SK-N-SH treated with all-trans-retinoic acid at 6 μM for 48 hours (cell line): ENCODE results near the gene GPBAR1.

Experiments
- ATAC-seq: fragments of 200-7000 bp; cut with Tn5 transposase; 3 replicates; pipeline ENCODE4 v1.9.1; 2020; ENCODE audit warnings: mild to moderate bottlenecking, moderate library complexity
- ARNTL ChIP-seq: fragments of 450-650 bp; formaldehyde crosslinking; IDR thresholded peaks from 2 replicates; pipeline ENCODE4 v1.5.0; 2020; ENCODE audit warnings: low read depth, mild to moderate bottlenecking, moderate library complexity, borderline replicate concordance
- BACH2 ChIP-seq: fragments of 250-450 bp; sonication (Bioruptor Pico); IDR thresholded peaks from 2 replicates; pipeline ENCODE4 v1.9.0; 2021; ENCODE audit warnings: mild to moderate bottlenecking, borderline replicate concordance
- CREB5 ChIP-seq: fragments of 250-450 bp; sonication (Bioruptor Pico); IDR thresholded peaks from 2 replicates; pipeline ENCODE4 v1.5.1; 2020; ENCODE audit warnings: low read depth, mild to moderate bottlenecking, moderate library complexity
- GLIS3 ChIP-seq: fragments of 250-450 bp; sonication (Bioruptor Pico); IDR thresholded peaks from 2 replicates; pipeline ENCODE4 v1.5.0; 2020; ENCODE audit warnings: mild to moderate bottlenecking, moderate library complexity
- ISL1 ChIP-seq: fragments of 250-450 bp; sonication (Bioruptor Pico); IDR thresholded peaks from 2 replicates; pipeline ENCODE4 v2.1.2; 2022; ENCODE audit warnings: mild to moderate bottlenecking, moderate library complexity
- OSR1 ChIP-seq: fragments of 250-450 bp; sonication (Bioruptor Pico); IDR thresholded peaks from 2 replicates; pipeline ENCODE4 v1.8.0; 2022; ENCODE audit warnings: moderate library complexity, mild to moderate bottlenecking, inconsistent platforms
- RARB ChIP-seq: fragments of 250-450 bp; sonication (Bioruptor Pico); IDR thresholded peaks from 2 replicates; pipeline ENCODE4 v1.8.0; 2021; ENCODE audit warnings: mild to moderate bottlenecking, moderate library complexity
- SNAI2 ChIP-seq: fragments of 250-450 bp; sonication (Bioruptor Pico); IDR thresholded peaks from 2 replicates; pipeline ENCODE4 v1.5.0; 2020; ENCODE audit warnings: mild to moderate bottlenecking, moderate library complexity
- TCF4 ChIP-seq: fragments of 250-450 bp; sonication (Bioruptor Pico); IDR thresholded peaks from 2 replicates; pipeline ENCODE4 v1.8.0; 2021; ENCODE audit warnings: mild to moderate bottlenecking, moderate library complexity, borderline replicate concordance
- TOX ChIP-seq: fragments of 250-450 bp; sonication (Bioruptor Pico); IDR thresholded peaks from 2 replicates; pipeline ENCODE4 v1.8.0; 2021; ENCODE audit warnings: mild to moderate bottlenecking, moderate library complexity, borderline replicate concordance
- ZC3H10 ChIP-seq: fragments of 250-450 bp; sonication (Bioruptor Pico); IDR thresholded peaks from 2 replicates; pipeline ENCODE4 v1.5.1; 2021; ENCODE audit warnings: mild to moderate bottlenecking, moderate library complexity
- ZFP3 ChIP-seq: fragments of 250-450 bp; sonication (Bioruptor Pico); IDR thresholded peaks from 2 replicates; pipeline ENCODE4 v1.5.0; 2020; ENCODE audit warnings: mild to moderate bottlenecking, moderate library complexity
- ZFP30 ChIP-seq: fragments of 450-650 bp; formaldehyde crosslinking; IDR thresholded peaks from 2 replicates; pipeline ENCODE4 v1.5.0; 2022; ENCODE audit warnings: mild to moderate bottlenecking, moderate library complexity
- ZNF565 ChIP-seq: fragments of 450-650 bp; formaldehyde crosslinking; conservative IDR thresholded peaks from 2 replicates; pipeline ENCODE4 v1.5.0; 2020; ENCODE audit warnings: low read depth, mild to moderate bottlenecking, moderate library complexity
- ZNF70 ChIP-seq: fragments of 450-650 bp; formaldehyde crosslinking; IDR thresholded peaks from 2 replicates; pipeline ENCODE4 v1.5.0; 2020; ENCODE audit warnings: mild to moderate bottlenecking, moderate library complexity
- ZNF8 ChIP-seq: fragments of 450-650 bp; formaldehyde crosslinking; IDR thresholded peaks from 2 replicates; pipeline ENCODE4 v1.5.0; 2020; ENCODE audit warnings: mild to moderate bottlenecking, moderate library complexity
- TF ChIP-seq, protein P1 (sequence below): fragments of 250-450 bp; sonication (Bioruptor Pico); IDR thresholded peaks from 2 replicates; pipeline ENCODE4 v1.8.0; 2021; ENCODE audit warnings: low read depth, mild to moderate bottlenecking, moderate library complexity, borderline replicate concordance
- TF ChIP-seq, protein P2 (sequence below): fragments of 250-450 bp; sonication (Bioruptor Pico); IDR thresholded peaks from 2 replicates; pipeline ENCODE4 v1.5.1; 2021; ENCODE audit warnings: mild to moderate bottlenecking, moderate library complexity
- TF ChIP-seq, protein P3 (sequence below): fragments of 250-450 bp; sonication (Bioruptor Pico); IDR thresholded peaks from 2 replicates; pipeline ENCODE4 v1.8.0; 2020; ENCODE audit warnings: mild to moderate bottlenecking, moderate library complexity, borderline replicate concordance
- TF ChIP-seq, protein P4 (sequence below): fragments of 250-450 bp; sonication (Bioruptor Pico); IDR thresholded peaks from 2 replicates; pipeline ENCODE4 v1.5.0; 2020; ENCODE audit warnings: mild to moderate bottlenecking, moderate library complexity

GPBAR1 gene

DNA sequence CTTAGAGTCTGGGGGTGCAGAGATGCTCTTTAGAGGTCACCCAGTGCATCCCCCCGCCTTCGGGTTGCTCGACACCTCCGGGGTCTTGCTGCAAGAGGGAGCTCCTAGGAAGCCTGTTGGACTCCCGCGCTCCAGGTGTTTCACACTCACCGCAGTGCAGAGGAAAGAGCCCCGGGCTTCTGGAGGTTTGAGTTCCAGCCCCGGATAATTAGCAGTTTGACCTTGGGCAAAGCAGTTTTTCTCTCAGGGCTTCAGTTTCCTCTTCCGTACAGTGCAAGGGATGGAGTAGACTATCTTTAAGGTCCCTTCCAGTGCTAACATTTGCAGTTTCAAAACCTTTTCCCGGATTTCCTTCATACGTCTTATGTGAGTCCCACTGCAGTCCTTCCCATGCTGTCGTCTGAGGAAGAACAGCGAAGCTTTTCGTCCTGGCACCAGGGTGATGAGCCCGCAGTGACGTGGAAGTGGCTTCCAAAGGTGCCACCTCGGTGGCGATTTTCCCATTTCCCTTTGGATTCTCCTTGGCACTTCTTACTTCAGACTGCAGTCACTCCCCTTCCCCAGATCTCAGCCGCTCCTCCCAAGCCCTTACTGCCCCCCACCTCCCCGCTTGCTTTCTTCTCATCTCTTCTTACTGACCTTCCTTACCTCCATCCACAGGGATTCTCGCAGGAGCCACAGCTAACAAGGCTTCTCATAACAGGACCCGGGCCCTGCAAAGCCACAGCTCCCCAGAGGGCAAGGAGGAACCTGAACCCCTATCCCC, 10.1 kb downstream of the GPBAR1 start:
- ATAC-seq, result no peak

DNA sequence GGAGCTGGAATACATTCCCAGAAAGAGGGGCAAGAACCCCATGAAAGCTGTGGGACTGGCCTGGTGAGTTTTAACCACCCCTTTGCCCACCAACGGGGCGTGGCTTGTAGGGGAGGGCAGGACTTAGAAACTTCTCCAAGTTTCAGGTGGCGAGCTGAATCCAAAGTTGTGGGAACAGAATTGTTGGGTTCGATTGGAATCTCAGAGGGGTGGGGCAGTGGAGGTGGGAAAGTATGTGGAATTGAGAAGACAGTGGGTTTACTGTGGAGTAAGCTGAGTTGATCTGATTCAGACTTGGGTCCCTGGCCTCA, 10.6 kb downstream of the GPBAR1 start:
- ATAC-seq, result no peak
- TF ChIP-seq TCF4, result no peak
- no peak for TF ChIP-seq ZC3H10 (CRISPR knock-in tag)
- TF ChIP-seq, protein P1, sequence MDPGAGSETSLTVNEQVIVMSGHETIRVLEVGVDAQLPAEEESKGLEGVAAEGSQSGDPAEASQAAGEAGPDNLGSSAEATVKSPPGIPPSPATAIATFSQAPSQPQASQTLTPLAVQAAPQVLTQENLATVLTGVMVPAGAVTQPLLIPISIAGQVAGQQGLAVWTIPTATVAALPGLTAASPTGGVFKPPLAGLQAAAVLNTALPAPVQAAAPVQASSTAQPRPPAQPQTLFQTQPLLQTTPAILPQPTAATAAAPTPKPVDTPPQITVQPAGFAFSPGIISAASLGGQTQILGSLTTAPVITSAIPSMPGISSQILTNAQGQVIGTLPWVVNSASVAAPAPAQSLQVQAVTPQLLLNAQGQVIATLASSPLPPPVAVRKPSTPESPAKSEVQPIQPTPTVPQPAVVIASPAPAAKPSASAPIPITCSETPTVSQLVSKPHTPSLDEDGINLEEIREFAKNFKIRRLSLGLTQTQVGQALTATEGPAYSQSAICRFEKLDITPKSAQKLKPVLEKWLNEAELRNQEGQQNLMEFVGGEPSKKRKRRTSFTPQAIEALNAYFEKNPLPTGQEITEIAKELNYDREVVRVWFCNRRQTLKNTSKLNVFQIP, result no peak
- no peak for TF ChIP-seq GLIS3 (CRISPR knock-in tag)
- no peak for TF ChIP-seq OSR1 (CRISPR knock-in tag)
- TF ChIP-seq, protein P2, sequence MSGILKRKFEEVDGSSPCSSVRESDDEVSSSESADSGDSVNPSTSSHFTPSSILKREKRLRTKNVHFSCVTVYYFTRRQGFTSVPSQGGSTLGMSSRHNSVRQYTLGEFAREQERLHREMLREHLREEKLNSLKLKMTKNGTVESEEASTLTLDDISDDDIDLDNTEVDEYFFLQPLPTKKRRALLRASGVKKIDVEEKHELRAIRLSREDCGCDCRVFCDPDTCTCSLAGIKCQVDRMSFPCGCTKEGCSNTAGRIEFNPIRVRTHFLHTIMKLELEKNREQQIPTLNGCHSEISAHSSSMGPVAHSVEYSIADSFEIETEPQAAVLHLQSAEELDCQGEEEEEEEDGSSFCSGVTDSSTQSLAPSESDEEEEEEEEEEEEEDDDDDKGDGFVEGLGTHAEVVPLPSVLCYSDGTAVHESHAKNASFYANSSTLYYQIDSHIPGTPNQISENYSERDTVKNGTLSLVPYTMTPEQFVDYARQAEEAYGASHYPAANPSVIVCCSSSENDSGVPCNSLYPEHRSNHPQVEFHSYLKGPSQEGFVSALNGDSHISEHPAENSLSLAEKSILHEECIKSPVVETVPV, result no peak
- no peak for TF ChIP-seq CREB5
- TF ChIP-seq ZNF565 (CRISPR knock-in tag), result no peak
- no peak for TF ChIP-seq ARNTL (CRISPR knock-in tag)
- TF ChIP-seq ISL1 (CRISPR knock-in tag), result no peak
- TF ChIP-seq, protein P3, sequence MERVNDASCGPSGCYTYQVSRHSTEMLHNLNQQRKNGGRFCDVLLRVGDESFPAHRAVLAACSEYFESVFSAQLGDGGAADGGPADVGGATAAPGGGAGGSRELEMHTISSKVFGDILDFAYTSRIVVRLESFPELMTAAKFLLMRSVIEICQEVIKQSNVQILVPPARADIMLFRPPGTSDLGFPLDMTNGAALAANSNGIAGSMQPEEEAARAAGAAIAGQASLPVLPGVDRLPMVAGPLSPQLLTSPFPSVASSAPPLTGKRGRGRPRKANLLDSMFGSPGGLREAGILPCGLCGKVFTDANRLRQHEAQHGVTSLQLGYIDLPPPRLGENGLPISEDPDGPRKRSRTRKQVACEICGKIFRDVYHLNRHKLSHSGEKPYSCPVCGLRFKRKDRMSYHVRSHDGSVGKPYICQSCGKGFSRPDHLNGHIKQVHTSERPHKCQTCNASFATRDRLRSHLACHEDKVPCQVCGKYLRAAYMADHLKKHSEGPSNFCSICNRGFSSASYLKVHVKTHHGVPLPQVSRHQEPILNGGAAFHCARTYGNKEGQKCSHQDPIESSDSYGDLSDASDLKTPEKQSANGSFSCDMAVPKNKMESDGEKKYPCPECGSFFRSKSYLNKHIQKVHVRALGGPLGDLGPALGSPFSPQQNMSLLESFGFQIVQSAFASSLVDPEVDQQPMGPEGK (CRISPR knock-in tag), result no peak
- no peak for TF ChIP-seq TOX
- TF ChIP-seq, protein P4, sequence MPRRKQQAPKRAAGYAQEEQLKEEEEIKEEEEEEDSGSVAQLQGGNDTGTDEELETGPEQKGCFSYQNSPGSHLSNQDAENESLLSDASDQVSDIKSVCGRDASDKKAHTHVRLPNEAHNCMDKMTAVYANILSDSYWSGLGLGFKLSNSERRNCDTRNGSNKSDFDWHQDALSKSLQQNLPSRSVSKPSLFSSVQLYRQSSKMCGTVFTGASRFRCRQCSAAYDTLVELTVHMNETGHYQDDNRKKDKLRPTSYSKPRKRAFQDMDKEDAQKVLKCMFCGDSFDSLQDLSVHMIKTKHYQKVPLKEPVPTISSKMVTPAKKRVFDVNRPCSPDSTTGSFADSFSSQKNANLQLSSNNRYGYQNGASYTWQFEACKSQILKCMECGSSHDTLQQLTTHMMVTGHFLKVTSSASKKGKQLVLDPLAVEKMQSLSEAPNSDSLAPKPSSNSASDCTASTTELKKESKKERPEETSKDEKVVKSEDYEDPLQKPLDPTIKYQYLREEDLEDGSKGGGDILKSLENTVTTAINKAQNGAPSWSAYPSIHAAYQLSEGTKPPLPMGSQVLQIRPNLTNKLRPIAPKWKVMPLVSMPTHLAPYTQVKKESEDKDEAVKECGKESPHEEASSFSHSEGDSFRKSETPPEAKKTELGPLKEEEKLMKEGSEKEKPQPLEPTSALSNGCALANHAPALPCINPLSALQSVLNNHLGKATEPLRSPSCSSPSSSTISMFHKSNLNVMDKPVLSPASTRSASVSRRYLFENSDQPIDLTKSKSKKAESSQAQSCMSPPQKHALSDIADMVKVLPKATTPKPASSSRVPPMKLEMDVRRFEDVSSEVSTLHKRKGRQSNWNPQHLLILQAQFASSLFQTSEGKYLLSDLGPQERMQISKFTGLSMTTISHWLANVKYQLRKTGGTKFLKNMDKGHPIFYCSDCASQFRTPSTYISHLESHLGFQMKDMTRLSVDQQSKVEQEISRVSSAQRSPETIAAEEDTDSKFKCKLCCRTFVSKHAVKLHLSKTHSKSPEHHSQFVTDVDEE (CRISPR knock-in tag), result no peak
- TF ChIP-seq ZFP30 (CRISPR knock-in tag), result no peak
- TF ChIP-seq ZNF8 (CRISPR knock-in tag), result no peak
- no peak for TF ChIP-seq ZFP3 (CRISPR knock-in tag)
- no peak for TF ChIP-seq BACH2 (CRISPR knock-in tag)
- TF ChIP-seq RARB (CRISPR knock-in tag), result no peak
- TF ChIP-seq ZNF70 (CRISPR knock-in tag), result no peak
- TF ChIP-seq SNAI2 (CRISPR knock-in tag), result no peak

More for the DNA sequence above, 10.1 kb downstream of the GPBAR1 start:
- TF ChIP-seq ISL1 (CRISPR knock-in tag), result no peak
- no peak for TF ChIP-seq ZC3H10 (CRISPR knock-in tag)

DNA sequence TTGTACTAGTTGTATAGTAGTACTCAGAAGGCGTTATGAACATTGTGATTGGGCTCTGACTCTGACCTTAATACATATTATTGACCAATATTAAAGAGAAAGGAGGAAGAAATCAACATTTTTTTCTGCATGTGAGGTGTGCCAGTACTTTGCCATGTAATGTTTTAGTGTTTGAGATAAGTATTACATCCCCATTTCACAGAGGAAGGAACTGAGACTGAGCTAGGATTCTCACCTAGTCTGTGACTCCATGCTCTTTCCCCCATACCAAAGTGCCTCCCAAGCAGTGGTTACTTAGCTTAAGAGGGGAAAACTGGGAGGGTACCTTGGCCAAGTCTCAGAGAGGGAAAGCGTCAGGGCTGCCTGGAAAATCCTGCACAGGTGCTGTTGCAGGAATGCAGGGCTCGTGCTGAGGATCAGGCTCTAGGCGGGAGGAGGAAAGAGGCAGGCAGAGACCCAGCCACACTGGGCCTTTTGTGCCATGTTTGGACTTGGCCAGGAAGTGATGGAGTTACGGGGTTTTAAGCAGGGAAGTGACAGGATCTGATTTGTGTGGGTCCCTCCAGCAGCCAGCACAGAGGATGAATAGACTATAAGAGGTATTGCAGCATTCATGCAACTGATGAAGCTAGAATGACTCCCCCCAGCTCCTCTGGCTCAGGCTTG, 11.2 kb downstream of the GPBAR1 start:
- TF ChIP-seq ISL1 (CRISPR knock-in tag) (no peak), GLIS3 (CRISPR knock-in tag) (no peak), OSR1 (CRISPR knock-in tag) (no peak), ZFP30 (CRISPR knock-in tag) (no peak), RARB (CRISPR knock-in tag) (no peak), SNAI2 (CRISPR knock-in tag) (no peak), ZNF8 (CRISPR knock-in tag) (no peak), ZNF565 (CRISPR knock-in tag) (no peak)
- ATAC-seq, result no peak
